Gastroesophageal sphincter (tissue), 3 donors: ENCODE data around the gene COL25A1.

Experiments
- EP300 ChIP-seq: sonication (generic); formaldehyde crosslinking; IDR thresholded peaks from one replicate; pipeline ENCODE4 v1.6.1; 2017; ENCODE audit warnings: antibody characterized with exemption, mild to moderate bottlenecking
- TF ChIP-seq, protein P1 (sequence below), 4 experiments: fragments of 200-600 bp in 2 of 4; fragments of 450-650 bp in 2 of 4; sonication (generic) in 1 of 4; IDR thresholded peaks; one replicate each; pipeline ENCODE4 v1.5.1; 2017 to 2019; ENCODE audit warnings: antibody characterized with exemption in 4 of 4, mild to moderate bottlenecking in 2 of 4, moderate library complexity in 2 of 4

DNA sequence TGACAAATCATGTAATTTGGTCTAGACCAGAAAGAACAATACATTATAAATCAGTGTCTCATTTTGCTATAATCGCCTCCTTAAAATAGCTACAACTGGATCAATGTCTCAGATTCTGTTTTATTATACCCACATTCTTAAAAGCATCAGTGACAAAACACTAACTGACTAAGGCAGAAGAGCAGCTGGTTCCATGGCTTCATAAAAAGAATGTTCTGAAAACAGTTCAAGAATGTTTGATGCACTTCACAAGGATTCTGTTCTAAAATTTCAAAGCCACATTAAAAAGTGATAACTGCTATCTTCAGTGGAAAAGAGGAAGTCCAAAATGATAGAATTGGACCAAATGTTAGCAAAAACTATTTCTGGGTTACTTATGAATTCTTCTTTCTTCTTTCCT, 69.8 kb downstream of the COL25A1 start:
- TF ChIP-seq, protein P1, sequence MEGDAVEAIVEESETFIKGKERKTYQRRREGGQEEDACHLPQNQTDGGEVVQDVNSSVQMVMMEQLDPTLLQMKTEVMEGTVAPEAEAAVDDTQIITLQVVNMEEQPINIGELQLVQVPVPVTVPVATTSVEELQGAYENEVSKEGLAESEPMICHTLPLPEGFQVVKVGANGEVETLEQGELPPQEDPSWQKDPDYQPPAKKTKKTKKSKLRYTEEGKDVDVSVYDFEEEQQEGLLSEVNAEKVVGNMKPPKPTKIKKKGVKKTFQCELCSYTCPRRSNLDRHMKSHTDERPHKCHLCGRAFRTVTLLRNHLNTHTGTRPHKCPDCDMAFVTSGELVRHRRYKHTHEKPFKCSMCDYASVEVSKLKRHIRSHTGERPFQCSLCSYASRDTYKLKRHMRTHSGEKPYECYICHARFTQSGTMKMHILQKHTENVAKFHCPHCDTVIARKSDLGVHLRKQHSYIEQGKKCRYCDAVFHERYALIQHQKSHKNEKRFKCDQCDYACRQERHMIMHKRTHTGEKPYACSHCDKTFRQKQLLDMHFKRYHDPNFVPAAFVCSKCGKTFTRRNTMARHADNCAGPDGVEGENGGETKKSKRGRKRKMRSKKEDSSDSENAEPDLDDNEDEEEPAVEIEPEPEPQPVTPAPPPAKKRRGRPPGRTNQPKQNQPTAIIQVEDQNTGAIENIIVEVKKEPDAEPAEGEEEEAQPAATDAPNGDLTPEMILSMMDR (IDR thresholded peaks at IDR 0.05) = no peak
- TF ChIP-seq EP300 = no peak
